Neuron (in vitro differentiated cells): ENCODE data around the gene MALRD1.
"Not testable (repeated sequence)": the region's sequence is repeated elsewhere in the genome, so short reads cannot be mapped to it uniquely, and the experiment has no call there.

Experiments used
- H2AFZ ChIP-seq: one replicate; pipeline ENCODE4 v1.6.1; 2013; ENCODE audit warnings: low read depth, mild to moderate bottlenecking, inconsistent platforms, low read length, moderate library complexity
- H3K27me3 ChIP-seq: one replicate; pipeline ENCODE4 v1.6.1; 2013; ENCODE audit warnings: low read length; ENCODE audit not compliant: insufficient read depth
- H3K36me3 ChIP-seq: one replicate; pipeline ENCODE4 v1.6.1; 2013; ENCODE audit warnings: low read length; ENCODE audit not compliant: insufficient read depth
- H3K4me1 ChIP-seq: one replicate; pipeline ENCODE4 v1.6.1; 2013; ENCODE audit warnings: low read length; ENCODE audit not compliant: insufficient read depth
- H3K4me3 ChIP-seq: 2 replicates; pipeline ENCODE4 v1.5.1; 2013; ENCODE audit warnings: mild to moderate bottlenecking, low read length, moderate library complexity
- H3K9me3 ChIP-seq: one replicate; pipeline ENCODE4 v1.6.1; 2013; ENCODE audit warnings: low read length

MALRD1 gene

GRCh38 chr10:19719284-19719683, 670.7 kb downstream of the MALRD1 start:
- Histone ChIP-seq H3K36me3 (no peaks in the 10 kb centered on the region), H3K4me1 (peaks cover under 1% of the 10 kb centered on the region), H3K27me3 (no peaks in the 10 kb centered on the region), H3K9me3 (no peaks in the 10 kb centered on the region), H2AFZ (no peak overlapping the region), H3K4me3 (no peak overlapping the region)

DNA sequence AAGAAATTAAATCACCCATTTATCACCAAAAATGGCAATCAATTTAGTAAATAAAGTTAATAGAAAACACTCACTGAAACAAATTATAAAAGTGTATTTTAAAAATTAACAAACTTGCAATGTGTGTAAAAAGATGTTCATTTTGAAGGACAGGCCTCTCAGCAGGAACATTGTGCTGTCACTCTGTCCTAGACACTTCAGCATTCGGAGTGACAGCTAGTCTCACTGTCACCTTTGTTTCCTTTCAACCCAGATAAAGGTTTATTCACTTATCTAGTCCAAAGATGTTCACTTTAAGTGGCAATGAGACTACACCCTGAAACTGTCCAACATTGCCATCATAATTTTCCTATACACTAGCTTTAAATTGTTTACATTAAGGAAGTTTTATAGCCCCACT, 675.7 kb downstream of the MALRD1 start:
- H3K4me1 ChIP-seq: peaks cover 1% of the 10 kb centered on the region
- H2AFZ ChIP-seq: no peak overlapping the region
- H3K27me3 ChIP-seq: no peaks in the 10 kb centered on the region
- H3K4me3 ChIP-seq: no peak overlapping the region
- no peaks in the 10 kb centered on the region for H3K36me3 ChIP-seq
- no peaks in the 10 kb centered on the region for H3K9me3 ChIP-seq

DNA sequence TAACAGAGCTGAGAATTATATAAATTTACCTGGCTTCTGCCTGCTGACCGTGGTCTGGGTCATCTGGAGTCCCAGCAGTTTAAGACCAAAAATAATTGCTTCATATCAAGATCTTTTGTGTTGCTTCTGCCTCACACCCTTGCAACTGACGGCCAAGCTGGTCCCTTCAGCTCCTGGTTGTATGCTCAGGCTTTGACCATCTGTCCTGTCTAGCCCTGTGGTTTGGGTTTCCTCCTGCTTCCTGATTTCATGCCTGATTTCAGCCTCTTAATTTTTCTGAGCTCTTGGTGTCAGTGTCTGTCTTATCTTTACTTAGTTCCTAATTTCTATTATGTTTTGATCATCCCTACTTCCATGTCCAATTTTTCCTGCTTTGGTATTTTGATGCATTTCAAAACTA, 679.8 kb downstream of the MALRD1 start:
- Histone ChIP-seq H3K4me1 (peaks cover 1% of the 10 kb centered on the region), H3K36me3 (no peaks in the 10 kb centered on the region), H3K9me3 (no peaks in the 10 kb centered on the region), H2AFZ (no peak overlapping the region), H3K27me3 (no peaks in the 10 kb centered on the region), H3K4me3 (no peak overlapping the region)

DNA sequence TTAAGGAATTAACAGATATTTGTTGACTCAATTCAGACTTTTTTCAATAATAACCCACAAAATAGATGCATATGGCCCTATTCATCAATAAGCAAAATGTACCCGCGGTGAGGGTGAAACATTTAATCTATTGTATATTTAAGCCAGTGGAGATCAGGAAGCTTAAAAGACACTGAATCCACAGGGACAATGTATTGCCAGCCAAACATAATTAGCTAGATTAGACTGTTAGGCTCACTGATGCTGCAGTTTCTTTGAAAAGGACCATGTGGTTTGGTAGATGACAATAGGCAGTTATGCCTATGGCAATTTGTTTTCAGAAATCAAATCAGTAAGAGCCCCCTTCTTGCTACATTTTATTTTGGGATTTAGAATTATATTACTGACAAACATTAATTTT, 680.4 kb downstream of the MALRD1 start:
- Histone ChIP-seq H3K9me3 (no peaks in the 10 kb centered on the region), H2AFZ (no peak overlapping the region), H3K27me3 (no peaks in the 10 kb centered on the region), H3K4me3 (no peak overlapping the region), H3K36me3 (no peaks in the 10 kb centered on the region), H3K4me1 (peaks cover 1% of the 10 kb centered on the region)

DNA sequence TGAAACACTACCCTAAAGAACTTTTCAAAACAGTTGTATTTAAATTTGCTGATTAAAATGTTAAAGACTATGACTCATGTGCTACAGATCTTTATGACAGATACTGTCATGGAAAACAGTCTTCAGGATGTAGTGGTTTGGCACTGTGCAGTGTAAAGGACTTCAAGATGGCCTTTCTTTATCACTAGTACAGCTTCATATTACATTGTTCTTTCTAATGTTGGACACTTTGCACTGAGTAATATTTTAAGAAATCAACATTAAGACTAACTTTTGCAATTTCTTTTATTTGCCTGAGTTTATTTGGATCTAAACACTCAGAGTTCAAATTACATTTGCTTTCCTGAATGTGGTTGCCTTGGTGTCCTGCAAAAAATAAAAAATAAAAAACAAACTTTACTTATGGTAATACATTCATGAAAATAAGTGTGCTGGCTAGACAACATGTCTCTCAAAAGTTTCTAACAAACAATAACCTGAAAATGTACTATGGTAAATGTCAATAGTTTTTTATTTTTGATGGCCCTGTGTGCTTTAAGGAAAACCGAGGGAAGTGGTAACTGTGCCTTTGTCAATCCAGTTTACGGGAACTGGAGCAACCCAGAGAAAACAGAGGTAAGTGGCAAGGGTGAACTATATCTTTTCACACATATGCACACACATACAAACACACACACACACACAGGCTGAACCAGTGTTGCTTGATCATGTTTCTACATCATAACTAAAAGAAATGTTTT, 681.7 kb downstream of the MALRD1 start:
- Histone ChIP-seq H3K36me3 (no peaks in the 10 kb centered on the region), H3K4me1 (no peaks in the 10 kb centered on the region), H3K9me3 (no peaks in the 10 kb centered on the region), H3K4me3 (no peak overlapping the region), H2AFZ (no peak overlapping the region), H3K27me3 (no peaks in the 10 kb centered on the region)

DNA sequence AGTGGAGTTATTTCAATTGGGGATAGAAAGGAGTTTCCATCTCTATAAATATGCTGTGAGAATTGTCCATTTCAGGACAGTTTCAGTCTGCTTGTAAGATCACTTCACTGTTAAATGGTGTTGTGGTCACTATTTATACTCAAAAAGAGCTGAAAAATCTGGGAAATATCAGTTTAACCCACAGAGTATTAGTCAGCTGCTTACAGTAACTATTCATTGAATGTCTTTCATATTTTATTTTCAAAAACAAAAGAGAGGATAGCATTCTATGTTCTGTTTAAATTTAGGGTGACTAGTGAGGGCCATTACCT, 682.3 kb downstream of the MALRD1 start:
- H3K36me3 ChIP-seq: no peaks in the 10 kb centered on the region
- no peak overlapping the region for H3K4me3 ChIP-seq
- H3K4me1 ChIP-seq: no peaks in the 10 kb centered on the region
- no peak overlapping the region for H2AFZ ChIP-seq
- no peaks in the 10 kb centered on the region for H3K27me3 ChIP-seq
- no peaks in the 10 kb centered on the region for H3K9me3 ChIP-seq

GRCh38 chr10:19731560-19731959, 683.0 kb downstream of the MALRD1 start:
- H3K9me3 ChIP-seq: no peaks in the 10 kb centered on the region
- H3K4me3 ChIP-seq: no peak overlapping the region
- H3K36me3 ChIP-seq: no peaks in the 10 kb centered on the region
- H3K27me3 ChIP-seq: no peaks in the 10 kb centered on the region
- no peak overlapping the region for H2AFZ ChIP-seq
- no peaks in the 10 kb centered on the region for H3K4me1 ChIP-seq

GRCh38 chr10:19738440-19738839, 689.8 kb downstream of the MALRD1 start:
- H3K36me3 ChIP-seq: no peaks in the 10 kb centered on the region
- no peak overlapping the region for H3K4me3 ChIP-seq
- no peak overlapping the region for H2AFZ ChIP-seq
- H3K9me3 ChIP-seq: no peaks in the 10 kb centered on the region
- no peaks in the 10 kb centered on the region for H3K27me3 ChIP-seq
- no peaks in the 10 kb centered on the region for H3K4me1 ChIP-seq

DNA sequence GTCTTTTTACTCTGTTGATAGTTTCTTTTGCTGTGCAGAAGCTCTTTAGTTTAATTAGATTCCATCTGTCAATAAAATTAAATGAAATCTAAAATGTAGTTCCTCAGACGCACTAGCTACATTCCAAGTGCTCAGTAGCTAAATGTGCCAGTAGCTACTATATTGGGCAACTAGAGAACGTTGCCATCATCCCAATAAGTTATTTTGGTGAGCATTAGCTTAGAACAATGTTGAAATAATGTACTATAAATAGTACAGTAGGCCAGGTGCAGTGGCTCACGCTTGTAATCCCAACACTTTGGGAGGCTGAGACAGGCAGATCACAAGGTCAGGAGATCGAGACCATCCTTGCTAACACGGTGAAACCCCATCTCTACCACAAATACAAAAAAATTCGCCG, 690.6 kb downstream of the MALRD1 start:
- H2AFZ ChIP-seq, H3K9me3 ChIP-seq, H3K4me3 ChIP-seq, H3K4me1 ChIP-seq, H3K36me3 ChIP-seq, H3K27me3 ChIP-seq: not testable (repeated sequence)

DNA sequence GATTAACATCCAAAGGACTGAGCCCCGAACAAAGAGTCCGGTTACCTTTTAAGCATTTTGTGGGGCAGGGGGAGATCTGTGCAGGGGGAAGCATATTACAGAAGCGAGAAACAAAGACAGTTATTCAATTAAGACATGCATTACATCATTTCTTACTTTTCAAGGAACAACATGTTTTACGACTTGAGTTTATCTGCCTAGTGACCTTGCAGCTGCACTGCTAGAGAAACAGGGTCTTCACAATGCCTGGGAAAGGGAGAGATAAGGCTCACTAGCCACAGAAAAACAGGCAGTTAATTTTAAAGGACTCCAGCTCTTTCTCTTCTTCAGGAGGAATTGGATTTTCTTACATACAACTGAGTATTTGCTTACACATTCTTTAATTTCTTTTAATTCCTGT, 693.5 kb downstream of the MALRD1 start:
- not testable (repeated sequence) for H3K4me3 ChIP-seq, H3K4me1 ChIP-seq, H2AFZ ChIP-seq, H3K27me3 ChIP-seq, H3K9me3 ChIP-seq, H3K36me3 ChIP-seq

DNA sequence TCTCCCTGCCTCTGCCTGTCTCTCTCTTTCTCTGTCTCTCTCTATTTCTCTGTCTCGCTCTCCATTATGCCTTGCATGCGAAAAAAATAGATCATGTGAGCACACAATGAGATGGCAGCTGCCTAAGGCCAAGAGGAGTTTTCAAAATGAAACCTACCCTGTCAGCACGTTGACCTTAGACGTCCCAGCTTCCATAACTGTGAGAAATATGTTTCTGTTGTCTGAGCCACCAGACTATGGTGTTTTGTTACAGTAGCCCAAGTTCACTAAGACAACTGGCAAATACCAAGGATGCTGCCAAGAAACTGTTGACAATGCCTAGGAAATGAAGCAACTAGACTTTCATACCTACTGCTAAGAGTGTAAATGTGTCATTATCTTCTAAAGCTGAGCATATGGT, 697.1 kb downstream of the MALRD1 start:
- Histone ChIP-seq H2AFZ (no peak overlapping the region), H3K27me3 (no peaks in the 10 kb centered on the region), H3K36me3 (no peaks in the 10 kb centered on the region), H3K4me3 (no peak overlapping the region), H3K4me1 (no peaks in the 10 kb centered on the region), H3K9me3 (no peaks in the 10 kb centered on the region)

GRCh38 chr10:19749185-19749729, 700.7 kb downstream of the MALRD1 start:
- Histone ChIP-seq H3K36me3 (no peaks in the 10 kb centered on the region), H3K9me3 (no peaks in the 10 kb centered on the region), H3K27me3 (no peaks in the 10 kb centered on the region), H2AFZ (no peak overlapping the region), H3K4me3 (no peak overlapping the region), H3K4me1 (no peaks in the 10 kb centered on the region)

DNA sequence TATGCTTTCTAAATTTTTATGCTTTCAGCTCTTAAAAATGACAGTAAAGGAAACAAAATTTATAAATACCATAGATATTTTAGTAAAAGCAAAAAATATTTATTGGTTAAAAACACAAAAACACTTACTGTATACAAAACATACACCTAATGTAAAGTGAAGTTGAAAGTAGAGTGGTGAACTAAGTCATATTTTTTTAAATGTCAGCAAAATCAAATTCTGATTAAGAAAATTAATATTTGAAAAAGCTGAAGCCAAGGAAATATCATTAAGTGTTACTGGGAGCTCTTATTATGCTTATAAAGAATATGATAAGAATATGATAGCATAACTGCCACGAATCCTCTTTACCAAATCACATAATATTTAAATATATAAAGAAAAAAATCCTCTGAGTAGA, 702.4 kb downstream of the MALRD1 start:
- Histone ChIP-seq H3K9me3 (no peaks in the 10 kb centered on the region), H3K36me3 (no peaks in the 10 kb centered on the region), H3K4me3 (no peak overlapping the region), H3K27me3 (no peaks in the 10 kb centered on the region), H2AFZ (no peak overlapping the region), H3K4me1 (no peaks in the 10 kb centered on the region)

GRCh38 chr10:19756919-19757318, 708.3 kb downstream of the MALRD1 start:
- no peaks in the 10 kb centered on the region for H3K4me1 ChIP-seq
- no peaks in the 10 kb centered on the region for H3K36me3 ChIP-seq
- H2AFZ ChIP-seq: no peak overlapping the region
- H3K27me3 ChIP-seq: no peaks in the 10 kb centered on the region
- H3K9me3 ChIP-seq: no peaks in the 10 kb centered on the region
- H3K4me3 ChIP-seq: no peak overlapping the region
